ENCODE data around the gene ICE2.

The ICE2 gene

DNA sequence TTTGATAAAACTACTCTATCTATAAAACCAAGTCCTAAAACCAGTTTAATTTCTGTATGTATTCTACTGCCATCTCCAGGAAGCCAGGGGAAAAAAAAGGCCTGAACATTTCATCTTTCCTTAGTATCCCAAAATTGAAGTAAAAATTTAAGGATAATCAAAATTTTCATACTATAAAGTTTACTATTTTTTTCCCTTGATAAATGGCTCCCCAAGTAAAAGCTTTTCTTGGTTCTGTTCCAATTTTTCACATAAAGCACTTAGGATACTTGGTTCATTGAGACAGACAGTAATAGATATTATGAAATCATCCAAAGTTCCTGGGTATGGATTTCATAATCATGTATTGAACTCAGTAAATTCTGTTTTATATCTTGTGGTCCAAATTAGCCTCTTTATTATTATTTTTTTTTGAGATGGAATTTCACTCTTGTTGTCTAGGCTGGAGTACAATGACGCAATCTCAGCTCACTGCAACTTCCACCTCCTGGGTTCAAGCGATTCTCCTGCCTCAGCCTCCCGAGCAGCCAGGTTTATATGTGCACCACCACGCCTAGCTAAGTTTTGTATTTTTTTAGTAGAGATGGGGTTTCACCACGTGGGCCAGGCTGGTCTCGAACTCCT, 34.5 kb downstream of the ICE2 start:
- Histone ChIP-seq H3K27me3 (ENCODE audit: insufficient read depth, poor library complexity, severe bottlenecking) (no peaks in the 10 kb centered on the region), H3K27ac (ENCODE audit: poor library complexity, severe bottlenecking) (peak overlapping the region; percentile 48), H3K9me3 (ENCODE audit: severe bottlenecking) (no peaks in the 10 kb centered on the region), H3K4me3 (ENCODE audit: severe bottlenecking) (no peak overlapping the region), H3K4me1 (ENCODE audit: insufficient read depth, poor library complexity, severe bottlenecking) (peaks cover 28% of the 10 kb centered on the region), H3K36me3 (ENCODE audit: low read depth) (peaks cover 68% of the 10 kb centered on the region)
- ATAC-seq (ENCODE audit: low read depth) = peak; percentile 40; the same call in 1 of the 3 replicates
- TF ChIP-seq, protein P1, sequence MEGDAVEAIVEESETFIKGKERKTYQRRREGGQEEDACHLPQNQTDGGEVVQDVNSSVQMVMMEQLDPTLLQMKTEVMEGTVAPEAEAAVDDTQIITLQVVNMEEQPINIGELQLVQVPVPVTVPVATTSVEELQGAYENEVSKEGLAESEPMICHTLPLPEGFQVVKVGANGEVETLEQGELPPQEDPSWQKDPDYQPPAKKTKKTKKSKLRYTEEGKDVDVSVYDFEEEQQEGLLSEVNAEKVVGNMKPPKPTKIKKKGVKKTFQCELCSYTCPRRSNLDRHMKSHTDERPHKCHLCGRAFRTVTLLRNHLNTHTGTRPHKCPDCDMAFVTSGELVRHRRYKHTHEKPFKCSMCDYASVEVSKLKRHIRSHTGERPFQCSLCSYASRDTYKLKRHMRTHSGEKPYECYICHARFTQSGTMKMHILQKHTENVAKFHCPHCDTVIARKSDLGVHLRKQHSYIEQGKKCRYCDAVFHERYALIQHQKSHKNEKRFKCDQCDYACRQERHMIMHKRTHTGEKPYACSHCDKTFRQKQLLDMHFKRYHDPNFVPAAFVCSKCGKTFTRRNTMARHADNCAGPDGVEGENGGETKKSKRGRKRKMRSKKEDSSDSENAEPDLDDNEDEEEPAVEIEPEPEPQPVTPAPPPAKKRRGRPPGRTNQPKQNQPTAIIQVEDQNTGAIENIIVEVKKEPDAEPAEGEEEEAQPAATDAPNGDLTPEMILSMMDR (IDR thresholded peaks at IDR 0.05; ENCODE audit: poor library complexity, severe bottlenecking) = peak; percentile 99
- DNase-seq (ENCODE audit: low spot score) = no peak

DNA sequence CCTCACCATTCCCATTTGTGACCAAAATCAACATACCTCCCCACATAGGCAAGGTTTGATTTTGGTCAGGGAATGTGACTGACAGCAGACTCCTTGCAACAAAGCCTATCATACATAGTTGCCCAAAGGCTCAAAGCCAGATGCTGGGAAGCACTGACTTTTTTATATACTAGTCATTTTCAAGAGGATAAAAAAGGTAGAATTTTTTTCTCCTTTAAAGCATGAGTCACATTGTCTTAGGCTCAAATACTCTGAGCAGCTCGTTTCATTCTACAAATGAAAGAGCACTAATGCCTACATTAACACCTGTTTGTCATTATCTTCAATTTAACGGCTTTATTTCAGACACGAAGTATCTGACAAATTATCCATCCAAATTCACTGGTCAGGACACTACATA, 36.2 kb downstream of the ICE2 start:
- Histone ChIP-seq H3K4me3 (ENCODE audit: severe bottlenecking) (no peak overlapping the region), H3K36me3 (ENCODE audit: low read depth) (peaks cover 68% of the 10 kb centered on the region), H3K27me3 (ENCODE audit: insufficient read depth, poor library complexity, severe bottlenecking) (no peaks in the 10 kb centered on the region), H3K27ac (ENCODE audit: poor library complexity, severe bottlenecking) (peak overlapping the region; percentile 48), H3K9me3 (ENCODE audit: severe bottlenecking) (no peaks in the 10 kb centered on the region), H3K4me1 (ENCODE audit: insufficient read depth, poor library complexity, severe bottlenecking) (peaks cover 28% of the 10 kb centered on the region)
- TF ChIP-seq, protein P1 (IDR thresholded peaks at IDR 0.05; ENCODE audit: poor library complexity, severe bottlenecking) = no peak
- ATAC-seq (ENCODE audit: low read depth) (peak; percentile 53), DNase-seq (ENCODE audit: low spot score) (no peak)

DNA sequence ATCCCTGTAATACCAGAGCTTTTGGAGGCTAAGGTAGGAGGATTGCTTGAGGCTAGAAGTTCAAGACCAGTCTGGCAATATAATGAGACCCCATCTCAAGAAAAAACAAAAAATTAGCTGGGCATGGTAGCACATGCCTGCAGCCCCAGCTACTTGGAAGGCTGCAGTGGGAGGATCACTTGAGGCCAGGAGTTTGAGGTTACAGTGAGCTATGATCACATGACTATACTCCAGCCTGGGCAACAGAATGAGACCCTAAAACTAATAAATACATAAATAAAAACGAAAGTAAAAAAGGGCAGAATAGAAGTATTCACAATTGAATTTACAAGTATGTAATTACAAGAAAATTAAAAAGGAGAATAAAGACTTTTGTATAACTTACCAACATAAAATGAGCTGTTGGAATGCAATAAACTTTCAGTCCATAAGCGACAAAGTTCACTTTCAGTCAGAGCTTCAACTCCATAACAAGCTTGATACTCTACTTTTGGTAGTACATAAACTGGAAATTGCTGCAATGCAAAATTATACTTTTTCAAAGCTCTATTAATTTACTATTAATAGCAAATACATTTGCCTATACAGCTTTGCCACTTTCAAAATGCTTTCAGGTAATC, 36.8 kb downstream of the ICE2 start:
- H3K27me3 ChIP-seq (ENCODE audit: insufficient read depth, poor library complexity, severe bottlenecking) = no peaks in the 10 kb centered on the region
- DNase-seq (ENCODE audit: low spot score) (no peak), ATAC-seq (ENCODE audit: low read depth) (no peak)
- TF ChIP-seq, protein P1 (IDR thresholded peaks at IDR 0.05; ENCODE audit: poor library complexity, severe bottlenecking) = no peak
- H3K9me3 ChIP-seq (ENCODE audit: severe bottlenecking) = no peaks in the 10 kb centered on the region
- no peak overlapping the region for H3K4me3 ChIP-seq (ENCODE audit: severe bottlenecking)
- peak overlapping the region; percentile 48 for H3K27ac ChIP-seq (ENCODE audit: poor library complexity, severe bottlenecking)
- H3K36me3 ChIP-seq (ENCODE audit: low read depth) = peaks cover 67% of the 10 kb centered on the region
- H3K4me1 ChIP-seq (ENCODE audit: insufficient read depth, poor library complexity, severe bottlenecking) = peaks cover 28% of the 10 kb centered on the region

DNA sequence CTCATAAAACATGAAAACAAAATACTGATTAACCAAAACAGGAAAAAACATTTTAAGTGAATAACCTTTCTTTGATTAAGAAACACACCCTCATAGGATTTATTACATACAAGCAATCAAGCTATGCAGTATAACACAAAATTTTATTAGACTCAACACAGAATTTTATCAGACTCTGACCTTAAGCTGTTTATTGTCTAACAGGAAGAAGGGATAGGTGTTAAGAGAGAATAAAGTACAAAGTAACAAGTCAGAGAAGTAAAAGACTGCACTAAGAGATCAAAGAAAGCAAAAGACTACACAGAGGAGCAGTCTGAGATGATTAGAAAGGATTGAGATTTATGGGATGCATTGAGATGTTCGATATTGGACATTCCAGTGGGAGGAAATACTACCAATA, 37.6 kb downstream of the ICE2 start:
- TF ChIP-seq, protein P1 (IDR thresholded peaks at IDR 0.05; ENCODE audit: poor library complexity, severe bottlenecking) = no peak
- Histone ChIP-seq H3K9me3 (ENCODE audit: severe bottlenecking) (no peaks in the 10 kb centered on the region), H3K27me3 (ENCODE audit: insufficient read depth, poor library complexity, severe bottlenecking) (no peaks in the 10 kb centered on the region), H3K36me3 (ENCODE audit: low read depth) (peaks cover 73% of the 10 kb centered on the region), H3K4me1 (ENCODE audit: insufficient read depth, poor library complexity, severe bottlenecking) (peaks cover 28% of the 10 kb centered on the region), H3K4me3 (ENCODE audit: severe bottlenecking) (no peak overlapping the region), H3K27ac (ENCODE audit: poor library complexity, severe bottlenecking) (peak overlapping the region; percentile 48)
- DNase-seq (ENCODE audit: low spot score) (no peak), ATAC-seq (ENCODE audit: low read depth) (no peak)

DNA sequence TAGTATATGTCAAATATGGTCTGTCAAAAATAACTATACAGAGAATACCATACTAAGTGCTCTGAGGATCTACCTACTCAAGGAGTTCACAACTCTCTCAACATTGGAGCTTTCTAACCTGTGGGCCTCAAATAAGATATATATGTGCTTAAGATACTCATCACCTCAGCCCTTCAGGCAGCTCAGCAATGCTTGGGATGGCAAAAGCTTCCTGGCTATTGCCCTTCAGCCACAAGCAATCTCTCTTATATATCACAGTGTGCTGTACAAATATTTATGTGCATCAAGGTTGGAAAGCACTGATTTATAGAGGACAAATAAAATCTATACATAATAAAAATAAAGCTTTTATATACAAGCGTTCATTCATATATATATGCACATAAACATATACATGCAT, 40.3 kb downstream of the ICE2 start:
- TF ChIP-seq, protein P1 (IDR thresholded peaks at IDR 0.05; ENCODE audit: poor library complexity, severe bottlenecking) = no peak
- no peaks in the 10 kb centered on the region for H3K27me3 ChIP-seq (ENCODE audit: insufficient read depth, poor library complexity, severe bottlenecking)
- ATAC-seq (ENCODE audit: low read depth) (no peak; the same call in 2 of the 3 replicates), DNase-seq (ENCODE audit: low spot score) (no peak)
- no peaks in the 10 kb centered on the region for H3K9me3 ChIP-seq (ENCODE audit: severe bottlenecking)
- peaks cover 24% of the 10 kb centered on the region for H3K4me1 ChIP-seq (ENCODE audit: insufficient read depth, poor library complexity, severe bottlenecking)
- H3K36me3 ChIP-seq (ENCODE audit: low read depth) = peaks cover 85% of the 10 kb centered on the region
- no peak overlapping the region for H3K27ac ChIP-seq (ENCODE audit: poor library complexity, severe bottlenecking)
- no peak overlapping the region for H3K4me3 ChIP-seq (ENCODE audit: severe bottlenecking)

Data from RWPE2 (cell line).